Measurements from ENCODE around the gene PSTPIP2.

- TF ChIP-seq, protein P1, sequence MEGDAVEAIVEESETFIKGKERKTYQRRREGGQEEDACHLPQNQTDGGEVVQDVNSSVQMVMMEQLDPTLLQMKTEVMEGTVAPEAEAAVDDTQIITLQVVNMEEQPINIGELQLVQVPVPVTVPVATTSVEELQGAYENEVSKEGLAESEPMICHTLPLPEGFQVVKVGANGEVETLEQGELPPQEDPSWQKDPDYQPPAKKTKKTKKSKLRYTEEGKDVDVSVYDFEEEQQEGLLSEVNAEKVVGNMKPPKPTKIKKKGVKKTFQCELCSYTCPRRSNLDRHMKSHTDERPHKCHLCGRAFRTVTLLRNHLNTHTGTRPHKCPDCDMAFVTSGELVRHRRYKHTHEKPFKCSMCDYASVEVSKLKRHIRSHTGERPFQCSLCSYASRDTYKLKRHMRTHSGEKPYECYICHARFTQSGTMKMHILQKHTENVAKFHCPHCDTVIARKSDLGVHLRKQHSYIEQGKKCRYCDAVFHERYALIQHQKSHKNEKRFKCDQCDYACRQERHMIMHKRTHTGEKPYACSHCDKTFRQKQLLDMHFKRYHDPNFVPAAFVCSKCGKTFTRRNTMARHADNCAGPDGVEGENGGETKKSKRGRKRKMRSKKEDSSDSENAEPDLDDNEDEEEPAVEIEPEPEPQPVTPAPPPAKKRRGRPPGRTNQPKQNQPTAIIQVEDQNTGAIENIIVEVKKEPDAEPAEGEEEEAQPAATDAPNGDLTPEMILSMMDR (conservative IDR thresholded peaks at IDR 0.05) = no peak
- TF ChIP-seq EZH2 (IDR thresholded peaks at IDR 0.05; ENCODE audit: low read depth) = no peak
Observed at GRCh38 chr18:46040747-46041104, 31.3 kb downstream of the PSTPIP2 start.

Measured in PC-9 (cell line).